Neural progenitor cell (in vitro differentiated cells): Measurements from ENCODE around the gene NARS2. TPM values are rescaled to one million over a fixed set of nuclear protein-coding genes. Genes with fewer than 3 reads are reported as not detected.

Experiments used
- DNase-seq: peaks from one replicate; pipeline ENCODE4 v3.0.0-alpha.2; 2016; ENCODE audit warnings: low spot score
- H2AFZ ChIP-seq: fragments of 200-600 bp; sonication (generic); replicated peaks from 2 replicates; pipeline ENCODE4 v1.6.1; 2016; ENCODE audit warnings: antibody characterized with exemption
- H3F3A ChIP-seq: fragments of 200-600 bp; sonication (generic); 2 replicates; pipeline ENCODE4 v1.6.1; 2016; ENCODE audit warnings: antibody characterized with exemption, low read depth
- H3K27ac ChIP-seq: fragments of 200-600 bp; sonication (generic); 2 replicates; pipeline ENCODE4 v1.5.1; 2016; ENCODE audit warnings: mild to moderate bottlenecking
- H3K27me3 ChIP-seq: fragments of 200-600 bp; sonication (generic); 2 replicates; pipeline ENCODE4 v1.6.1; 2016; ENCODE audit warnings: mild to moderate bottlenecking, moderate library complexity
- H3K36me3 ChIP-seq: fragments of 200-600 bp; sonication (generic); 2 replicates; pipeline ENCODE4 v1.5.1; 2016
- H3K4me1 ChIP-seq: fragments of 200-600 bp; sonication (generic); 2 replicates; pipeline ENCODE4 v1.6.1; 2016; ENCODE audit warnings: mixed run types
- H3K4me2 ChIP-seq: fragments of 200-600 bp; sonication (generic); 2 replicates; pipeline ENCODE4 v1.6.1; 2016
- H3K4me3 ChIP-seq: fragments of 200-600 bp; sonication (generic); 2 replicates; pipeline ENCODE4 v1.5.1; 2016
- H3K79me2 ChIP-seq: fragments of 200-600 bp; sonication (generic); 2 replicates; pipeline ENCODE4 v1.6.1; 2016; ENCODE audit warnings: low read depth
- H3K9ac ChIP-seq: fragments of 200-600 bp; sonication (generic); 2 replicates; pipeline ENCODE4 v1.6.1; 2016
- H3K9me3 ChIP-seq: fragments of 200-600 bp; sonication (generic); 2 replicates; pipeline ENCODE4 v1.5.1; 2016; ENCODE audit warnings: low read depth
- H4K20me1 ChIP-seq: fragments of 200-600 bp; sonication (generic); 2 replicates; pipeline ENCODE4 v1.6.1; 2016; ENCODE audit warnings: low read depth
- H3K27ac Mint-ChIP-seq: 3 replicates; pipeline ENCODE4 v1.8.0; 2021; ENCODE audit warnings: mixed read lengths
- H3K27me3 Mint-ChIP-seq: 2 replicates; pipeline ENCODE4 v1.8.0; 2022; ENCODE audit warnings: low read depth, mild to moderate bottlenecking, inconsistent platforms, moderate library complexity, mixed read lengths; ENCODE audit not compliant: insufficient read depth
- H3K36me3 Mint-ChIP-seq: 3 replicates; pipeline ENCODE4 v1.8.0; 2021; ENCODE audit warnings: mixed read lengths
- H3K4me1 Mint-ChIP-seq: 3 replicates; pipeline ENCODE4 v1.8.0; 2021; ENCODE audit warnings: mixed read lengths
- H3K4me3 Mint-ChIP-seq: 3 replicates; pipeline ENCODE4 v1.8.0; 2021; ENCODE audit warnings: mild to moderate bottlenecking, moderate library complexity, mixed read lengths
- H3K9me3 Mint-ChIP-seq: 3 replicates; pipeline ENCODE4 v1.8.0; 2020; ENCODE audit warnings: mixed read lengths
- CTCF ChIP-seq: fragments of 200-600 bp; sonication (generic); IDR thresholded peaks from 2 replicates; pipeline ENCODE4 v1.5.1; 2017; ENCODE audit warnings: antibody characterized with exemption, mild to moderate bottlenecking
- EZH2 ChIP-seq: fragments of 200-600 bp; sonication (generic); IDR thresholded peaks from 2 replicates; pipeline ENCODE4 v1.6.1; 2017; ENCODE audit warnings: antibody characterized with exemption, mild to moderate bottlenecking, moderate library complexity
- EZH2phosphoT487 ChIP-seq: fragments of 200-600 bp; sonication (generic); IDR thresholded peaks from 2 replicates; pipeline ENCODE4 v1.6.1; 2017; ENCODE audit warnings: antibody characterized with exemption
- total RNA-seq: library from RNA; depleted of rRNA; stranded (reverse); fragments of >200 nt; gene quantifications from 2 replicates; pipeline ENCODE4 v1.2.3, GENCODE V29; 2015; ENCODE audit warnings: low replicate concordance

The NARS2 gene
- total RNA-seq, 1 donor from 2014 or later: 53.0 TPM

DNA sequence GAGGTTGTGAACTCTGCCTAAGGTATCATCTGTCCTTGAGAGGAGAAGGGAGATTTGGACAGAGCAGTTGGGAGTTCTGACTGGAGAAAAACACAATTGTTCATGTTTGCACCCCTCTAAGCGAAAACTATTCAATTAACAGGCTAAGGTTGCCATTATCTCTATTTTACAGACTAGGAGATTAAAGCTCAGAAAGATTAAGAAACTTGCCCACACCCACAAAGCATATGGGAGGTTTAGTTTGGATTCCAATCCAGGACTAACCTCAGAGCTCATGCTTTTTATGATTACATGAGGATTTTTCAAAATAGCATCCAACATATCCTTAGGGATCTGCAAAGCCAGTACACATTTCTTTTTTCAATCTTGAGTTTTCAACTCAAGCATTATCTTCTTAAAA, 179.1 kb downstream of the NARS2 start:
- Histone ChIP-seq H3K9me3 (no peaks in the 10 kb centered on the region), H3K4me3 (no peak overlapping the region), H3F3A (peaks cover 5% of the 10 kb centered on the region), H4K20me1 (peaks cover 23% of the 10 kb centered on the region), H3K4me1 (peaks cover 30% of the 10 kb centered on the region), H3K79me2 (peaks cover 69% of the 10 kb centered on the region), H3K27me3 (no peaks in the 10 kb centered on the region), H3K9ac (no peak overlapping the region), H3K36me3 (no peaks in the 10 kb centered on the region), H2AFZ (no peak overlapping the region), H3K4me2 (no peak overlapping the region), H3K27ac (no peak overlapping the region)
- no peak for DNase-seq
- Mint-ChIP-seq H3K9me3 (no peaks in the 10 kb centered on the region), H3K4me1 (peaks cover 26% of the 10 kb centered on the region), H3K27ac (no peak overlapping the region), H3K27me3 (no peaks in the 10 kb centered on the region), H3K36me3 (peaks cover 3% of the 10 kb centered on the region), H3K4me3 (no peak overlapping the region)
- TF ChIP-seq EZH2phosphoT487 (no peak), EZH2 (no peak), CTCF (no peak)

DNA sequence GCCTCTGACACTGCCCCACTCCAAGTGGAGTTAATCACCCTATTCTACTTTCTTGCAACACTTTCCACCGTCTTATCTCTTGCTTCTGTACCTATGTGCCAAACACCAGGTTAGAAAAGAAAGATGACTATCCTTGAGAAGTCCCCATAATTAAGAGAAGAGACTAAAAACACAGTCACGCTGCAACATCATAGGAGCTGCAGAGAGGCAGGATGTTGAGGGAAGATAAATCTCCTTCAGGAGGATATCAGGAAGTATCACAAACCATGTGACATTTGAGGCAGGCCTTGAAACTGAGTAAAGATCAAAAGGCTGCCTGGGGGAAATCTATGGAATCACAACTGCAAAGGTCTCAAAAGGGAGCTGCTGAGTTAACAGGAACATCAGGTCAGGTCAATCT, 181.8 kb downstream of the NARS2 start:
- Histone ChIP-seq H3F3A (no peaks in the 10 kb centered on the region), H3K4me2 (no peak overlapping the region), H3K4me1 (peaks cover 21% of the 10 kb centered on the region), H3K27ac (no peak overlapping the region), H3K4me3 (no peak overlapping the region), H3K27me3 (no peaks in the 10 kb centered on the region), H4K20me1 (peaks cover 9% of the 10 kb centered on the region), H3K36me3 (no peaks in the 10 kb centered on the region), H3K9me3 (no peaks in the 10 kb centered on the region), H3K79me2 (peaks cover 55% of the 10 kb centered on the region), H3K9ac (no peak overlapping the region), H2AFZ (no peak overlapping the region)
- DNase-seq: no peak
- no peaks in the 10 kb centered on the region for H3K9me3 Mint-ChIP-seq
- peaks cover 6% of the 10 kb centered on the region for H3K36me3 Mint-ChIP-seq
- no peaks in the 10 kb centered on the region for H3K27me3 Mint-ChIP-seq
- no peak for TF ChIP-seq EZH2
- TF ChIP-seq EZH2phosphoT487: no peak
- TF ChIP-seq CTCF: no peak
- no peak overlapping the region for H3K4me3 Mint-ChIP-seq
- peaks cover 14% of the 10 kb centered on the region for H3K4me1 Mint-ChIP-seq
- H3K27ac Mint-ChIP-seq: no peak overlapping the region

- Histone ChIP-seq H3K9ac (no peak overlapping the region), H3K9me3 (no peaks in the 10 kb centered on the region), H3K4me1 (peaks cover 18% of the 10 kb centered on the region), H3K27me3 (no peaks in the 10 kb centered on the region), H4K20me1 (peaks cover 9% of the 10 kb centered on the region), H3F3A (no peaks in the 10 kb centered on the region), H2AFZ (no peak overlapping the region), H3K36me3 (no peaks in the 10 kb centered on the region), H3K4me2 (no peak overlapping the region), H3K79me2 (peaks cover 45% of the 10 kb centered on the region), H3K4me3 (no peak overlapping the region), H3K27ac (no peak overlapping the region)
- no peak overlapping the region for H3K27ac Mint-ChIP-seq
- no peak overlapping the region for H3K4me3 Mint-ChIP-seq
- H3K4me1 Mint-ChIP-seq: peaks cover 14% of the 10 kb centered on the region
- no peak for DNase-seq
- peaks cover 2% of the 10 kb centered on the region for H3K9me3 Mint-ChIP-seq
- no peak for TF ChIP-seq EZH2
- TF ChIP-seq EZH2phosphoT487: no peak
- no peak for TF ChIP-seq CTCF
- peaks cover 6% of the 10 kb centered on the region for H3K36me3 Mint-ChIP-seq
- no peaks in the 10 kb centered on the region for H3K27me3 Mint-ChIP-seq
These were observed 183.2 kb downstream of the NARS2 start for GRCh38 chr11:78391424-78391823.
